Measurements from ENCODE around the gene SYMPK.

- TF ChIP-seq CTCF (IDR thresholded peaks at IDR 0.05; ENCODE audit: insufficient read depth, low read length, poor library complexity, severe bottlenecking) (no peak), EZH2phosphoT487 (conservative IDR thresholded peaks at IDR 0.05; ENCODE audit: low read length) (no peak)
These were observed 45.1 kb downstream of the SYMPK start for GRCh38 chr19:45817725-45818301.
